Astrocyte of the hippocampus (primary cell): ENCODE measurements around the gene APEX2.
"Not testable (repeated sequence)": the region's sequence is repeated elsewhere in the genome, so short reads cannot be mapped to it uniquely, and the experiment has no call there.

ENCODE experiments used
- DNase-seq: peaks from one replicate; pipeline ENCODE4 v3.0.0; 2011; ENCODE audit warnings: low read depth, low spot score

Gene APEX2

DNA sequence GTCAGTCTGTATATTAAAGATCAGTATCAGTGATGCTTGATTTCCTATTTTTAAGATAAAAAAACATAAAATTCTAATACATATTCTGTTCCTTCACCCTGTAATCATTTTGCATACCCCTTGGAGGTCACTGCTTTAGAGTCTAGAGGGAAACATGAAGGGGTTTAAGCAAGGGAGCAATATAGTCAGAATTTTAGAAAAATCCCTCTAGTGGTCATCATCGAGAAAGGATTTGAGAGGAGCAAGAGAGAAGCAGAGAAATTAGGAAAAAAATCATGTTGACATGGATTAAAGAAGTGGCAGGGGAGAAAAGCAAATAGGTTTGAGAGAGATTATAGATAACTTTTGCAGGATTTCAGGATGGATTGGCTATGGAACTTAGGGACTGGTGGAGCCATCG is 11.1 kb downstream of the APEX2 start:
- DNase-seq: no peak

DNA sequence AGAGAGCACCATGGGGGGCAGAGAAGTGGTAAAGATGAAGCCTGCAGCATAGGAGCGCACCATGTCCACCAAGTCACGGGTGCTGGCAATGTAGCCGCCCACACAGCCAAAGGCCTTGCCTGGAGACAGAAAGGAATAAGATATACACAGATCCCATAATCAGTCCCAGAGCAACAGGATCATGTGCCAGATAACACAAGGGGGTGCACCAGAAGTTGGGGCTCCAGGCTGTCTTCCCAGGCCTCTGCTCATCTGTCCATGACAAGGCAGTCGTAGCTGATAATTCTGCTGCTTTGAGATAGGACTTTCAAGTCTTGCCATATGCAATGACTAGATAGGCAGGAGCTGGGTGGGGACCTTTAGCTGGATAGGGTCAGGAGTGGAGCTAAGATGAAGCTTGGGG is 14.7 kb downstream of the APEX2 start:
- no peak for DNase-seq

DNA sequence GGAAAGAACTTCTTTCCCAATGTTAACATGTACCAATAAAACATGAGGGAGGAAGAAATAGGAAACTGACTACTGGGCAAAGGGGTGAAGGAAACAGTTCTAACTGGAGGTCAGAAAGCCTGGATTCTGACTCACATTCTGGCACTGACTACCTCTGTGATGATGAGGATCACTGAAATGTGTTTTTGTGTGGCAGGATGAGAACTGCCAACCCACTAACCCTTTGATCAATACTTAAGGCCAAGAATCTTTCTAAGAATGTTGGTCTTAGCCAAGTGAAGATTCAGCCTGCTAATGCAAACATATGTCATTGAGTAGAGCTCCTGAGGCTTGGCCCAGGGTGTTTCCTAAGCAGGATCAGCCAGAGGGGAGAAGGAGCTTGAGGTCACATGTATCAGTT is 26.0 kb downstream of the APEX2 start:
- no peak for DNase-seq

DNA sequence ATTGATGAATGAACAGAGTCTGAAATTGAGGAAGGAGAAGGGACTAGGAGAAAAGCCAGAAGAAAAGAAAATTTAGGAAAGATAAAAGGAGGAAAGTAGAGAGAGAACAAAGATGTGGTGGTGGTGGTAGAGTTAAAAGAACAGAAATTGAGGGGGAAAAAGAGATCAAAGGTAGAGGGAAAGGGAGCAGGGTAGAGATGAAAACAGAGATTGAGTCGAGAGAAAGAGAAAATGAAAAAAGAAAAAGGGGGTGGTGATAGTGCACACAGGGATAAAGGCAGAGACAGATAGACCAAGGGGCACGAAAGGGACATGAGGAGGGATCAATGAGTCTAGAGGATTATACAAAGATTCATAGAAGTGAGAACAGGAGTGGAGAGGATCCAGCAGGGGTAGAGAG is 26.7 kb downstream of the APEX2 start:
- DNase-seq: no peak

- DNase-seq: no peak
Observed at GRCh38 chrX:55028040-55028439, 27.9 kb downstream of the APEX2 start.

DNA sequence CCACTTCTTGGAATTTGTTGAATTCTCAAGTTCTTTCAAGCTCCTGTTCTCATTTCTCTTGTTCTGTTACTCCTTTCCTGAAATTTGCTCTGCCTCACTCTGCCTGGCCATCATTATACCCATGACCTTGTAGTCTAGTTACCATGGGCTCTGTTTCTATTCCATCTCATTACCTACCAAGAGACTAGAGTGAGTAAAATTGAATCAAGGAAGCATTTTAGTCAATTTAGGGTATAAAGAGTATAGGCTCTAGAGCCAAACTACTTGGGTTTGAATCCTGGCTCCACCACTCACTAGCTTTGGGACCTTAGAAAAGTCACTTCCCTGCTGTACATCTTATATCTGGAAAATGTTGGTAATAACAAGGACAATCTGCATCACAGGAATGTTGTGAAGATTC is 28.4 kb downstream of the APEX2 start:
- no peak for DNase-seq

GRCh38 chrX:55029291-55029690 is 29.1 kb downstream of the APEX2 start:
- no peak for DNase-seq

- no peak for DNase-seq
Observed at GRCh38 chrX:55030271-55031205, 30.4 kb downstream of the APEX2 start, which contains the start of gene ALAS2. TSS of gene ALAS2 (minus strand) at chrX:55030977. CDS start at chrX:55026000, 4,977 bp downstream.

DNA sequence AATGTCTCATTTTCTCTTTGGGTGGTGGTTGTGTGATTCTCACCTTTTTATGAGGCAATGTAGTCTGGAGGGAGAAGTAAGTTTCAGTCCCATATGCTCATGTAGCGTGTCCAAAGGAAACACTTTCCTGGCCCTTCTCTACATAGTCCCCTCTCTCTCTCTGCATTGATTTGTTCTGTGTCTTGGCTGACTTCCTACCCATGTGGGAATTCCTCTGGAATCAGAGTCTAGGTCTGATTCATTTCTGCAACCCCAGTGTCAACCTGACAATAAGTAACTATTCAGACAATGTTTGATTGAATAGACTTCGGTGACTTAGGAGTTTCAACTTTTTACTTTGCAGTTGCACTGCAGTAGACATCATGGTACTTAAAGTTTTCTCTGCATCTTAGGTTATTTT is 33.3 kb downstream of the APEX2 start:
- DNase-seq: peak; percentile 1

DNA sequence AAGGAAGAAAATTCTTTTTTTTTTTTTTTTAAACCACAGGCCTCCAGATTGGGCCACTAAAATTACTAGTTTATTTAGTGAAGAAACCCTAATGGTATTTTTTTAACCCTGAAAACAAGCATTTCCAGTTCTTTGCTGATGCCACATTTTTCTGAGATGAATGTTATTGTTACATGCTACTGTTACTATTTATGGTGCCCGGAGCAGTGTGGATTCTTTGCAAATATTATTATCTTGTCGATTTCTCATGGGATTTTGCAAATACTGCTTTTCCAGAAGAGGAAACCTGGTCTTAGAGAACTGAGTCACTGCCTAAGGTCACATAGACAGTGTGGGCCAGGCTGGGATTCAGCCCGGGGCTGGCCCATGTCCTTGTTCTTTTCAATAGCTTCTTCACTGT is 39.3 kb downstream of the APEX2 start:
- no peak for DNase-seq

DNA sequence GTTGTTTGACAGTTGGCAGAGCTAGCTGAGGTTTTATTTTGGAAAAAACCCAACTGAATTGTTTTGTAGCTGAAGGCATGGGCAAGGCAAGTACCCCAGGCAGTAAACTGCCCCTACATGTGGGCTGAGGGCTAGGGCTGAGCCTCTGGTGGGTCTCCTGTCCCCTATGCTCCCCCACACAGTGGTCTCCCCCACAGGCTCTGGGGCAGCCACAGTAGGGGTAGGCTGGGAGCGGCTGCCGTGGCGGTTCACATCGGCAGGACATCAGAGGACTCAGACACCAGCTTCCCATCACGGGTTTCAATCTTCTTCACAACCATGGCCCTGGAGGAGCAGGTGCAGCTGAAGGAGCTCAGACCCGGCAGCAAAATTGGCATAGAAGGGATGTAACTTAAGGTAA is 41.4 kb downstream of the APEX2 start:
- DNase-seq: no peak

DNA sequence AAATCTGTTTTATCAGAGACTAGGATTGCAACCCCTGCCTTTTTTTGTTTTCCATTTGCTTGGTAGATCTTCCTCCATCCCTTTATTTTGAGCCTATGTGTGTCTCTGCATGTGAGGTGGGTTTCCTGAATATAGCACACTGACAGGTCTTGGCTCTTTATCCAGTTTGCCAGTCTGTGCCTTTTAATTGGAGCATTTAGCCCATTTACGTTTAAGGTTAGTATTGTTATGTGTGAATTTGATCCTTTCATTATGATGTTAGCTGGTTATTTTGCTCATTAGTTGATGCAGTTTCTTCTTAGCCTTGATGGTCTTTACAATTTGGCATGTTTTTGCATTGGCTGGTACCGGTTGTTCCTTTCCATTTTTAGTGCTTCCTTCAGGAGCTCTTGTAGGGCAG is 50.4 kb downstream of the APEX2 start:
- not testable (repeated sequence) for DNase-seq

- peak; percentile 13 for DNase-seq
Observed at GRCh38 chrX:55056820-55057674, 56.9 kb downstream of the APEX2 start.

DNA sequence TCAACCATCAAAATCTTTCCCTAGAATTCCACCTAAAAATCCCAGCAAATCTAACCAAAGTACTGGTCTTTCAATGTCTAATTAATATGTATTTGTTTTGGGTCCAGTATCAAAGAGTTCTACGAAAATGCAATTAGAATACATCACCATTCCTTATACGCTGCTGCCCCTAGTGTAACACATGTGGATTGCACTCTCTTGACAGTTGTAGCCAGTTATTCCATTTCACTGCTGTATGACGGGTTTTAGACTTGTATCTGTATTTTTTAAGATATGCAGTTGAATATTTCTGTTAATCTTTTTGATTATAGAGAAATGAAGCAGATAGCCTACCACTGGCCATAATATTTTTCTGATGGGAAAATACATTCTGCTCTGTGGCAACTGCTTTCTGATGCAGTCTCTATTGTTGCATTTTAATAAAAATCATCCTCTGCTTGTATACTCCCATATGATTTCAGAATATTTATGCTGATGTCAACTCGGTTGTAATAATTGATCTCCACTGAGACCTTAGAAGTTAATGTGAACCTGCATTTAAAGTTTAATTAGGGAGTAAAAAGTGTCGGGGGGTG is 57.6 kb downstream of the APEX2 start:
- DNase-seq: peak; percentile 39
